ENCODE results near the gene BRWD1.
"Not testable (repeated sequence)": the region's sequence is repeated elsewhere in the genome, so short reads cannot be mapped to it uniquely, and the experiment has no call there.

The BRWD1 gene

GRCh38 chr21:39161064-39161463 is 152.4 kb downstream of the BRWD1 start:
- no peaks in the 10 kb centered on the region for H3K79me2 ChIP-seq (ENCODE audit: insufficient read depth, low read depth)
- H4K20me1 ChIP-seq (ENCODE audit: insufficient read depth) = no peaks in the 10 kb centered on the region
- H2AFZ ChIP-seq (ENCODE audit: low read depth) = no peak overlapping the region
- H3K27ac ChIP-seq = no peak overlapping the region
- TF ChIP-seq, protein P1, sequence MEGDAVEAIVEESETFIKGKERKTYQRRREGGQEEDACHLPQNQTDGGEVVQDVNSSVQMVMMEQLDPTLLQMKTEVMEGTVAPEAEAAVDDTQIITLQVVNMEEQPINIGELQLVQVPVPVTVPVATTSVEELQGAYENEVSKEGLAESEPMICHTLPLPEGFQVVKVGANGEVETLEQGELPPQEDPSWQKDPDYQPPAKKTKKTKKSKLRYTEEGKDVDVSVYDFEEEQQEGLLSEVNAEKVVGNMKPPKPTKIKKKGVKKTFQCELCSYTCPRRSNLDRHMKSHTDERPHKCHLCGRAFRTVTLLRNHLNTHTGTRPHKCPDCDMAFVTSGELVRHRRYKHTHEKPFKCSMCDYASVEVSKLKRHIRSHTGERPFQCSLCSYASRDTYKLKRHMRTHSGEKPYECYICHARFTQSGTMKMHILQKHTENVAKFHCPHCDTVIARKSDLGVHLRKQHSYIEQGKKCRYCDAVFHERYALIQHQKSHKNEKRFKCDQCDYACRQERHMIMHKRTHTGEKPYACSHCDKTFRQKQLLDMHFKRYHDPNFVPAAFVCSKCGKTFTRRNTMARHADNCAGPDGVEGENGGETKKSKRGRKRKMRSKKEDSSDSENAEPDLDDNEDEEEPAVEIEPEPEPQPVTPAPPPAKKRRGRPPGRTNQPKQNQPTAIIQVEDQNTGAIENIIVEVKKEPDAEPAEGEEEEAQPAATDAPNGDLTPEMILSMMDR (conservative IDR thresholded peaks at IDR 0.05; ENCODE audit: low read depth, low read length) = no peak
- no peaks in the 10 kb centered on the region for H3K4me1 ChIP-seq (ENCODE audit: low read depth, poor library complexity, severe bottlenecking)
- no peaks in the 10 kb centered on the region for H3K36me3 ChIP-seq (ENCODE audit: insufficient read depth)
- no peak overlapping the region for H3K9ac ChIP-seq
- no peak overlapping the region for H3K4me3 ChIP-seq (IDR thresholded peaks at IDR 0.05; ENCODE audit: insufficient read depth, low read depth, low read length)
- no peak overlapping the region for H3K4me2 ChIP-seq
- no peaks in the 10 kb centered on the region for H3K27me3 ChIP-seq (ENCODE audit: insufficient read depth, low read depth)

DNA sequence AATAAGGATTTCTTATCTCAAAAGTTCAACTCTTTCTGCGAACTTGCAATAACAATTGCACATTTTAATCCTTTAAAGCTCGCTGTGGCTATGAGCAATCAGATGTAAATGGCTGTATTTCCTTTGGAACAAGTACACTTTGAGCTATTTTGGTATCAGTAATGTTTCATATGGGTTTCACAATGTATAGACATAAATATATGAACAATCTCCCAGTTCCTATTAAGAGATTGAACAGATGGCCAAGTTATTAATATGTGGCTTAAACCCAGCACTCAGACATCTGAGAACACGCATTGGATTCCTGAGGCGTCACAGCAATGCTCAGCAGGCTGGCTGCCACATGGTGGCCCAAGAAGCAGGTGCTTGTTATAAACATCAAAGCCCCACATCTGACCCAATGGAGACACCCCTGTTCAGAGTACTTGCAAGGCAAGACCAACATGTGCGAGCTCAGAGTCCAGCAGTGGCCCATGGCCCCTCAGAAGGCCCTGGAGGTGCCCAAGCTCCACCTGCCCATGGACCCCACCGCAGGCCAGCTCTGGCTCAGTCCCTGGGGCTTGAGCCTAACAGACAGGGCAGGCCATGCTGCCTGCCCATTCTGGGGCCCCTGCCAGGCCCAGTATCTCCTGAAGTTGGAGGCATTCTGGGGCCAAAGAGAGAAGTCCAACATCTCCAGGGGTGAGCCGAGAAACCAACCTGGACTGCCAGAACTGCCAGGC is 153.9 kb downstream of the BRWD1 start:
- H4K20me1 ChIP-seq (ENCODE audit: insufficient read depth) = no peaks in the 10 kb centered on the region
- no peaks in the 10 kb centered on the region for H3K4me1 ChIP-seq (ENCODE audit: low read depth, poor library complexity, severe bottlenecking)
- H2AFZ ChIP-seq (ENCODE audit: low read depth) = no peak overlapping the region
- TF ChIP-seq, protein P1 (conservative IDR thresholded peaks at IDR 0.05; ENCODE audit: low read depth, low read length) = no peak
- H3K4me3 ChIP-seq (IDR thresholded peaks at IDR 0.05; ENCODE audit: insufficient read depth, low read depth, low read length) = no peak overlapping the region
- no peak overlapping the region for H3K4me2 ChIP-seq
- H3K36me3 ChIP-seq (ENCODE audit: insufficient read depth) = no peaks in the 10 kb centered on the region
- H3K27me3 ChIP-seq (ENCODE audit: insufficient read depth, low read depth) = no peaks in the 10 kb centered on the region
- H3K79me2 ChIP-seq (ENCODE audit: insufficient read depth, low read depth) = no peaks in the 10 kb centered on the region
- H3K27ac ChIP-seq = no peak overlapping the region
- no peak overlapping the region for H3K9ac ChIP-seq

- H3K4me1 ChIP-seq (ENCODE audit: low read depth, poor library complexity, severe bottlenecking); H3K4me3 ChIP-seq (IDR thresholded peaks at IDR 0.05; ENCODE audit: insufficient read depth, low read depth, low read length): not testable (repeated sequence)
These were observed 156.2 kb downstream of the BRWD1 start for GRCh38 chr21:39157241-39157640.

GRCh38 chr21:39156024-39156423 is 157.4 kb downstream of the BRWD1 start:
- Histone ChIP-seq H4K20me1 (ENCODE audit: insufficient read depth) (no peaks in the 10 kb centered on the region), H3K4me2 (no peak overlapping the region), H3K27me3 (ENCODE audit: insufficient read depth, low read depth) (no peaks in the 10 kb centered on the region), H3K9ac (no peak overlapping the region), H3K4me1 (ENCODE audit: low read depth, poor library complexity, severe bottlenecking) (no peaks in the 10 kb centered on the region), H3K4me3 (IDR thresholded peaks at IDR 0.05; ENCODE audit: insufficient read depth, low read depth, low read length) (no peak overlapping the region), H2AFZ (ENCODE audit: low read depth) (no peak overlapping the region), H3K36me3 (ENCODE audit: insufficient read depth) (no peaks in the 10 kb centered on the region), H3K79me2 (ENCODE audit: insufficient read depth, low read depth) (no peaks in the 10 kb centered on the region), H3K27ac (no peak overlapping the region)
- TF ChIP-seq, protein P1 (conservative IDR thresholded peaks at IDR 0.05; ENCODE audit: low read depth, low read length) = no peak

More at GRCh38 chr21:39157241-39157640, 156.2 kb downstream of the BRWD1 start:
- H2AFZ ChIP-seq (ENCODE audit: low read depth); H3K9ac ChIP-seq; H3K27me3 ChIP-seq (ENCODE audit: insufficient read depth, low read depth); H3K36me3 ChIP-seq (ENCODE audit: insufficient read depth); H4K20me1 ChIP-seq (ENCODE audit: insufficient read depth); H3K27ac ChIP-seq; H3K79me2 ChIP-seq (ENCODE audit: insufficient read depth, low read depth); H3K4me2 ChIP-seq: not testable (repeated sequence)

DNA sequence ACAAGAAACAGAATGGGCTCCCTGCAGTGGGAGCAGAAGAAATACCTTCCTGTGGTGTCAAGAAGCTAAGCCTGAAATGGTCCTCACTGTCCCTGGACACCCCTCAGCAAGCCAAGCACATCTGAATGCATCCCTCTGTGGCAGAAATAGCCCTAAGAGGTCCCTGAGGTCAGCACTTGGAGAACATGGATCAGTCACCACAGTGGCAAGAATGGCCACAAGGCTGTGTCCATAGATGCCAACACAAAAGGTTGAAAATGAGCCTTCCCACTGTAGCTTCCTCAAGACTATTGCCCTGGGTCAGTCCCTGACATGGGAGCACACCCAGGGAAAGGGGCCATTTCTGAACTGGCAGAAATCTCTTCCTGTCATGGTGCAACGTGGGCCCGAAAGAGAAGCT is 157.9 kb downstream of the BRWD1 start:
- no peak overlapping the region for H3K4me3 ChIP-seq (IDR thresholded peaks at IDR 0.05; ENCODE audit: insufficient read depth, low read depth, low read length)
- no peak overlapping the region for H2AFZ ChIP-seq (ENCODE audit: low read depth)
- H3K27ac ChIP-seq = no peak overlapping the region

More for the DNA sequence above, 157.9 kb downstream of the BRWD1 start:
- no peaks in the 10 kb centered on the region for H3K36me3 ChIP-seq (ENCODE audit: insufficient read depth)
- no peaks in the 10 kb centered on the region for H3K4me1 ChIP-seq (ENCODE audit: low read depth, poor library complexity, severe bottlenecking)
- no peak overlapping the region for H3K9ac ChIP-seq
- no peak overlapping the region for H3K4me2 ChIP-seq
- H3K27me3 ChIP-seq (ENCODE audit: insufficient read depth, low read depth) = no peaks in the 10 kb centered on the region
- no peaks in the 10 kb centered on the region for H3K79me2 ChIP-seq (ENCODE audit: insufficient read depth, low read depth)
- no peaks in the 10 kb centered on the region for H4K20me1 ChIP-seq (ENCODE audit: insufficient read depth)
- TF ChIP-seq, protein P1 (conservative IDR thresholded peaks at IDR 0.05; ENCODE audit: low read depth, low read length) = no peak

Data from KMS-11 (cell line).